Neural progenitor cell (in vitro differentiated cells): Measurements from ENCODE around the gene CTLA4. TPM values are rescaled to one million over a fixed set of nuclear protein-coding genes. Genes with fewer than 3 reads are reported as not detected.

Experiments
- DNase-seq: peaks from one replicate; pipeline ENCODE4 v3.0.0-alpha.2; 2016; ENCODE audit warnings: low spot score
- H2AFZ ChIP-seq: fragments of 200-600 bp; sonication (generic); replicated peaks from 2 replicates; pipeline ENCODE4 v1.6.1; 2016; ENCODE audit warnings: antibody characterized with exemption
- H3F3A ChIP-seq: fragments of 200-600 bp; sonication (generic); 2 replicates; pipeline ENCODE4 v1.6.1; 2016; ENCODE audit warnings: antibody characterized with exemption, low read depth
- H3K27ac ChIP-seq: fragments of 200-600 bp; sonication (generic); 2 replicates; pipeline ENCODE4 v1.5.1; 2016; ENCODE audit warnings: mild to moderate bottlenecking
- H3K27me3 ChIP-seq: fragments of 200-600 bp; sonication (generic); 2 replicates; pipeline ENCODE4 v1.6.1; 2016; ENCODE audit warnings: mild to moderate bottlenecking, moderate library complexity
- H3K36me3 ChIP-seq: fragments of 200-600 bp; sonication (generic); 2 replicates; pipeline ENCODE4 v1.5.1; 2016
- H3K4me1 ChIP-seq: fragments of 200-600 bp; sonication (generic); 2 replicates; pipeline ENCODE4 v1.6.1; 2016; ENCODE audit warnings: mixed run types
- H3K4me2 ChIP-seq: fragments of 200-600 bp; sonication (generic); 2 replicates; pipeline ENCODE4 v1.6.1; 2016
- H3K4me3 ChIP-seq: fragments of 200-600 bp; sonication (generic); 2 replicates; pipeline ENCODE4 v1.5.1; 2016
- H3K79me2 ChIP-seq: fragments of 200-600 bp; sonication (generic); 2 replicates; pipeline ENCODE4 v1.6.1; 2016; ENCODE audit warnings: low read depth
- H3K9ac ChIP-seq: fragments of 200-600 bp; sonication (generic); 2 replicates; pipeline ENCODE4 v1.6.1; 2016
- H3K9me3 ChIP-seq: fragments of 200-600 bp; sonication (generic); 2 replicates; pipeline ENCODE4 v1.5.1; 2016; ENCODE audit warnings: low read depth
- H4K20me1 ChIP-seq: fragments of 200-600 bp; sonication (generic); 2 replicates; pipeline ENCODE4 v1.6.1; 2016; ENCODE audit warnings: low read depth
- H3K27ac Mint-ChIP-seq: 3 replicates; pipeline ENCODE4 v1.8.0; 2021; ENCODE audit warnings: mixed read lengths
- H3K27me3 Mint-ChIP-seq: 2 replicates; pipeline ENCODE4 v1.8.0; 2022; ENCODE audit warnings: low read depth, mild to moderate bottlenecking, inconsistent platforms, moderate library complexity, mixed read lengths; ENCODE audit not compliant: insufficient read depth
- H3K36me3 Mint-ChIP-seq: 3 replicates; pipeline ENCODE4 v1.8.0; 2021; ENCODE audit warnings: mixed read lengths
- H3K4me1 Mint-ChIP-seq: 3 replicates; pipeline ENCODE4 v1.8.0; 2021; ENCODE audit warnings: mixed read lengths
- H3K4me3 Mint-ChIP-seq: 3 replicates; pipeline ENCODE4 v1.8.0; 2021; ENCODE audit warnings: mild to moderate bottlenecking, moderate library complexity, mixed read lengths
- H3K9me3 Mint-ChIP-seq: 3 replicates; pipeline ENCODE4 v1.8.0; 2020; ENCODE audit warnings: mixed read lengths
- EZH2 ChIP-seq: fragments of 200-600 bp; sonication (generic); IDR thresholded peaks from 2 replicates; pipeline ENCODE4 v1.6.1; 2017; ENCODE audit warnings: antibody characterized with exemption, mild to moderate bottlenecking, moderate library complexity
- EZH2phosphoT487 ChIP-seq: fragments of 200-600 bp; sonication (generic); IDR thresholded peaks from 2 replicates; pipeline ENCODE4 v1.6.1; 2017; ENCODE audit warnings: antibody characterized with exemption
- total RNA-seq: library from RNA; depleted of rRNA; stranded (reverse); fragments of >200 nt; gene quantifications from 2 replicates; pipeline ENCODE4 v1.2.3, GENCODE V29; 2015; ENCODE audit warnings: low replicate concordance
- TF ChIP-seq, protein P1 (sequence below): fragments of 200-600 bp; sonication (generic); IDR thresholded peaks from 2 replicates; pipeline ENCODE4 v1.5.1; 2017; ENCODE audit warnings: antibody characterized with exemption, mild to moderate bottlenecking

CTLA4 gene
- total RNA-seq, 1 donor from 2014 or later, result not detected

DNA sequence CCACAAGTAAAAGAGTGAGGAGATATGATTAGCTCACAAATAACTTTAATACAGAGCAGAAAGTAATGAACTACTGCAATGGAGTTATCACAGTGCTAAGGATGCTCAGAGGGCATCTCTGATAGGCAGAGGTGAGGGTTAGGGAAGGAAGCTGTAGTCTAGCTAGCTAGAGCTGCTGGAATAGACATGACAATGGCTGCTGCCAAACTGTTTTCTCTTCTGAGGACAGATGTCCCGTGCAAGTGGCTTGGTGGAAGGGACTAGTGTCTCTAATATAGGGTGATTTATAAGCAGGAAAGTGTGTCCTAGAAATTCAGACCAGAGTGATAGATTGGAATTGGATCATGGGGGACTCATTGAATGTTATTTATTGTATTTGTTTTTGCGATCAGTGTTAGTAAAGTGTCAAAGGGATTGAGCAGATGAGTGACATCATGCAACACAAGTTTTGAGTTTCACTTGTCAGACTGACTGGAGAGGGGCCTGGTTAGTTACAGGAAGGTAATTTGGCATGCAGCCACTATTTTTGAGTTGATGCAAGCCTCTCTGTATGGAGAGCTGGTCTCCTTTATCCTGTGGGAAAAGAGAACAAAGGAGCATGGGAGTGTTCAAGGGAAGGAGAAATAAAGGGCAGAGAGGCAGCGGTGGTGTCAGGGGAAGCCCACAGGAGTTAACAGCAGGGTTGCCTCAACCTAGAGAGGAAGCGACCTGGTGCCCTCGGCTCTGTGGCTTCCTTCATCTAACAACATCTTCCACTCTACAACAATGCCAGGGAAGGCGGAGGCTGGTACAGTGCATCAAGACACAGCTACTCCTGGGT lies 1.9 kb downstream of the CTLA4 start:
- Histone ChIP-seq H3K36me3 (no peaks in the 10 kb centered on the region), H2AFZ (no peak overlapping the region), H3K27me3 (no peaks in the 10 kb centered on the region), H3K4me1 (no peaks in the 10 kb centered on the region), H3K79me2 (no peaks in the 10 kb centered on the region), H3K27ac (no peak overlapping the region), H3F3A (no peaks in the 10 kb centered on the region), H3K4me3 (no peak overlapping the region), H3K9ac (no peak overlapping the region), H3K9me3 (no peaks in the 10 kb centered on the region), H3K4me2 (no peak overlapping the region), H4K20me1 (no peaks in the 10 kb centered on the region)
- TF ChIP-seq EZH2 (no peak), EZH2phosphoT487 (no peak)
- TF ChIP-seq, protein P1, sequence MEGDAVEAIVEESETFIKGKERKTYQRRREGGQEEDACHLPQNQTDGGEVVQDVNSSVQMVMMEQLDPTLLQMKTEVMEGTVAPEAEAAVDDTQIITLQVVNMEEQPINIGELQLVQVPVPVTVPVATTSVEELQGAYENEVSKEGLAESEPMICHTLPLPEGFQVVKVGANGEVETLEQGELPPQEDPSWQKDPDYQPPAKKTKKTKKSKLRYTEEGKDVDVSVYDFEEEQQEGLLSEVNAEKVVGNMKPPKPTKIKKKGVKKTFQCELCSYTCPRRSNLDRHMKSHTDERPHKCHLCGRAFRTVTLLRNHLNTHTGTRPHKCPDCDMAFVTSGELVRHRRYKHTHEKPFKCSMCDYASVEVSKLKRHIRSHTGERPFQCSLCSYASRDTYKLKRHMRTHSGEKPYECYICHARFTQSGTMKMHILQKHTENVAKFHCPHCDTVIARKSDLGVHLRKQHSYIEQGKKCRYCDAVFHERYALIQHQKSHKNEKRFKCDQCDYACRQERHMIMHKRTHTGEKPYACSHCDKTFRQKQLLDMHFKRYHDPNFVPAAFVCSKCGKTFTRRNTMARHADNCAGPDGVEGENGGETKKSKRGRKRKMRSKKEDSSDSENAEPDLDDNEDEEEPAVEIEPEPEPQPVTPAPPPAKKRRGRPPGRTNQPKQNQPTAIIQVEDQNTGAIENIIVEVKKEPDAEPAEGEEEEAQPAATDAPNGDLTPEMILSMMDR, result no peak
- Mint-ChIP-seq H3K9me3 (no peaks in the 10 kb centered on the region), H3K27me3 (peaks cover 5% of the 10 kb centered on the region), H3K4me1 (peaks cover 16% of the 10 kb centered on the region), H3K4me3 (no peak overlapping the region), H3K27ac (no peak overlapping the region), H3K36me3 (no peaks in the 10 kb centered on the region)
- DNase-seq, result no peak

DNA sequence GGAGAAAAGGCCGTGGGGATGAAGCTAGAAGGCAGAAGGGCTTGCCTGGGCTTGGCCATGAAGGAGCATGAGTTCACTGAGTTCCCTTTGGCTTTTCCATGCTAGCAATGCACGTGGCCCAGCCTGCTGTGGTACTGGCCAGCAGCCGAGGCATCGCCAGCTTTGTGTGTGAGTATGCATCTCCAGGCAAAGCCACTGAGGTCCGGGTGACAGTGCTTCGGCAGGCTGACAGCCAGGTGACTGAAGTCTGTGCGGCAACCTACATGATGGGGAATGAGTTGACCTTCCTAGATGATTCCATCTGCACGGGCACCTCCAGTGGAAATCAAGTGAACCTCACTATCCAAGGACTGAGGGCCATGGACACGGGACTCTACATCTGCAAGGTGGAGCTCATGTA lies 2.9 kb downstream of the CTLA4 start:
- Histone ChIP-seq H3K9me3 (no peaks in the 10 kb centered on the region), H3K4me3 (no peak overlapping the region), H3K9ac (no peak overlapping the region), H3K79me2 (no peaks in the 10 kb centered on the region), H3K4me2 (no peak overlapping the region), H3K36me3 (no peaks in the 10 kb centered on the region), H3K27ac (no peak overlapping the region), H2AFZ (no peak overlapping the region), H4K20me1 (no peaks in the 10 kb centered on the region), H3K4me1 (no peaks in the 10 kb centered on the region), H3F3A (no peaks in the 10 kb centered on the region), H3K27me3 (no peaks in the 10 kb centered on the region)
- no peaks in the 10 kb centered on the region for H3K9me3 Mint-ChIP-seq
- TF ChIP-seq EZH2phosphoT487, result no peak
- TF ChIP-seq, protein P1, result no peak
- TF ChIP-seq EZH2, result no peak
- no peak for DNase-seq
- H3K4me3 Mint-ChIP-seq, result no peak overlapping the region
- peaks cover 5% of the 10 kb centered on the region for H3K27me3 Mint-ChIP-seq
- H3K27ac Mint-ChIP-seq, result no peak overlapping the region
- H3K4me1 Mint-ChIP-seq, result peaks cover 16% of the 10 kb centered on the region
- no peaks in the 10 kb centered on the region for H3K36me3 Mint-ChIP-seq

DNA sequence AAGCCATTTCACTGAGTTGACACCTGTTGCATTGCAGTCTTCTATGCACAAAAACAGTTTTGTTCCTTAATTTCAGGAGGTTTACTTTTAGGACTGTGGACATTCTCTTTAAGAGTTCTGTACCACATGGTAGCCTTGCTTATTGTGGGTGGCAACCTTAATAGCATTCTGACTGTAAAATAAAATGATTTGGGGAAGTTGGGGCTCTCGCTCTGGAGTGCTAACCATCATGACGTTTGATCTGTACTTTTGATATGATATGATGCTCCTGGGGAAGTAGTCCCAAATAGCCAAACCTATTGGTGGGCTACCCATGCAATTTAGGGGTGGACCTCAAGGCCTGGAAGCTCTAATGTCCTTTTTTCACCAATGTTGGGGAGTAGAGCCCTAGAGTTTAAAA lies 3.4 kb downstream of the CTLA4 start:
- no peaks in the 10 kb centered on the region for H3K9me3 ChIP-seq
- no peaks in the 10 kb centered on the region for H3K27me3 ChIP-seq
- TF ChIP-seq EZH2phosphoT487, result no peak
- no peak for TF ChIP-seq EZH2
- TF ChIP-seq, protein P1, result no peak
- no peak overlapping the region for H3K27ac Mint-ChIP-seq
- H3K9me3 Mint-ChIP-seq, result no peaks in the 10 kb centered on the region
- H3K36me3 Mint-ChIP-seq, result no peaks in the 10 kb centered on the region
- no peaks in the 10 kb centered on the region for H3K4me1 ChIP-seq
- H3F3A ChIP-seq, result no peaks in the 10 kb centered on the region
- no peaks in the 10 kb centered on the region for H3K79me2 ChIP-seq
- H3K4me3 ChIP-seq, result no peak overlapping the region
- DNase-seq, result no peak
- H3K27me3 Mint-ChIP-seq, result peaks cover 5% of the 10 kb centered on the region
- no peaks in the 10 kb centered on the region for H4K20me1 ChIP-seq
- no peak overlapping the region for H3K9ac ChIP-seq
- H2AFZ ChIP-seq, result no peak overlapping the region
- no peak overlapping the region for H3K27ac ChIP-seq
- H3K36me3 ChIP-seq, result no peaks in the 10 kb centered on the region
- H3K4me1 Mint-ChIP-seq, result peaks cover 16% of the 10 kb centered on the region
- H3K4me2 ChIP-seq, result no peak overlapping the region
- H3K4me3 Mint-ChIP-seq, result no peak overlapping the region
